NCI-H446 treated with DMSO at 0.1 percent for 48 hours (cell line): ENCODE results near the gene NMB.
A peak's percentile ranks its signal among the peaks of the same experiment; 100 is the strongest.
"Not testable (repeated sequence)": the region's sequence is repeated elsewhere in the genome, so short reads cannot be mapped to it uniquely, and the experiment has no call there.

Experiments used
- DNase-seq: peaks from one replicate; lab custom pipeline; 2025; lab: John Stamatoyannopoulos, UW

Gene NMB

DNA sequence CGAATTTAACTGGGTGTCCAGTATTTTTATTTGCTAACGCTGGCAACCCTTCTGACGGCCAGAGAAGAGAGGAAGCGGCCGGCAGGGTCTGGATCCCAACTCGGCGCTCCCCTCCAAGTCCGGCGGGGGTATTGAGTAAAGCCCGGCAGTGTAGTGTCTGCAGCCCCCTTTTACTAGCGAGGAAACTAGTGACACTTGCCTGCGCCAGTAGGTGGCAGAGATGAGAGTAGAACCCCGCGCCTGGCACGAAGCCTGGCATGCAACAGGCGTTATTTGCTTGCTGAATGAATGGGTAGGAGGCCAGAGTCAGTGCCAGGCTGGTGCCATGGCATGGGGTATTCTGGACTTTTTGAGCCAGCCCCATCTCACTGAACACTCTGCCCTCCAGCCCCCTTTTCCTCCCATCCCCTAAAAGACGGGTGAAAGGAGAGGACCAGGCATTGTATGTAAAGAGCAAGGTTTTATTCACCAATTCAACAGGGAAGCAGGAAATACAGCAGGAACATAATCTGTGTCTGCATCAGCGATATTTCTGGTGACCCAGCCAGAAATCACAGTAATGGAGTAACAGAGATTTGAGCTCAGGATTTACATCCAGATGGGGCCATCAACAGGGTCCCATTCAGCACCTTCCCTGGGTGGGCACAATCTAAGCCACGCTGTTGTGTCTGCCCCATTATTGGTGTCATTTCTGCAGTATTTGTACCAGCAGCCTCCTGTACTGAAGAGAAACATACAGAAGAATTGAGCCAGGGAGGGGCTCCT, 3.1 kb downstream of the NMB start:
- peak; percentile 73 for DNase-seq

DNA sequence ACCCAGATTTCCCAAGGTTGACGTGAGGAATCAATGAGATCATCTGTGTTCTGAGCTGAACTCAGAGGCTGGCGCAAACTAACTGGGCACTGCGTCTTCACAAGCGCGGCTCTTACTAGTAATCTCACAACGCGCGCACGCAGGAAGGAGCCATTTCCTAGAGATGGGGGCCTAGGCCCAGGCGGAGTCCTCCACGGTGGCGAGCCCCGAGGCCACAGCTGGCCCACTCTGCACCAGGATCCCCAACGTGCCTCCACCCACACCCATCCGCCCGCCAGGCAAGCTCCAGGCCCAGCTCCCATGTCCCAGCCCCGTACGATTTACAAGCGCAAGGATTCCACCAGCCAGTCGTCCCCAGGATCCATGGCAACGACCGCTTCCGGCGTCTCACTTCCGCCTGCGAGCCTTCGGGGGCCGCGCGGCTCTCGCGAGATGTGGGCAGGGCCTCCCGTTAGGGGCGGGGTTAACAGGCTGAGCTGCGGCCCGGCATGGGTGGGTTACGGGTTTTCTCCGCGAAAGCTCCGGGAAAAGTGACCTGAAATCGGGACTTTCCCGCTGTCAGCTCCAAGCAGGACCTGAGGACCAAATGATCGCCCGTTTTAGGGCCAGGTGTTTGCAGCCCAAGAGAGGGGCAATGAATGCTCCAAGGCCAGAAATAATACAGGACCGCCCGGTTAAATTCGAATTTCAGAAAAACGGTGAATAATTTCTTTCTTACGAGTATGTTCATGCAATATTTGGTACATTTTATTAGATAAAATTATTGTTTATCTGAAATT, 3.9 kb downstream of the NMB start, which contains the start of gene WDR73:
TSS of gene WDR73 (minus strand) at position 374 of the 779 bp plus-strand sequence. CDS start at position 365, 9 bp downstream.
- peak; percentile 84 for DNase-seq

- DNase-seq, result no peak
Measured at GRCh38 chr15:84653584-84653909, 4.5 kb downstream of the NMB start.

DNA sequence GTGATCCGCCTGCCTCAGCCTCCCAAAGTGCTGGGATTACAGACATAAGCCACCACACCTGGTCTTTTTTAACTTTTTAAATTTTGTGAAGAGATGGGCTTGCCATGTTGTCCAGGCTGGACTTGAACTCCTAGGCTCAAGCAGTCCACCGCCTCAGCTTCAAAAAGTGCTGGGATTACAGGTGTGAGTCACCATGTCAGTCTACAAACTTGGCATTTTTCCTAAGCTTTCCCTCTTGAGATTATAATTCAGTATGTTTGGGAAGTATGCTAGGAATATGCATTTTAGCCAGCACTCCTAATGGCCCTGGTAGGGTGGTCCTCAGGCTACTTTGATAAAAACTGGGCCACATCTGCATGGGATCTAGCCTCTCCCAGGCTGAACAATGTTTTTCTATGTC, 8.3 kb downstream of the NMB start:
- no peak for DNase-seq

DNA sequence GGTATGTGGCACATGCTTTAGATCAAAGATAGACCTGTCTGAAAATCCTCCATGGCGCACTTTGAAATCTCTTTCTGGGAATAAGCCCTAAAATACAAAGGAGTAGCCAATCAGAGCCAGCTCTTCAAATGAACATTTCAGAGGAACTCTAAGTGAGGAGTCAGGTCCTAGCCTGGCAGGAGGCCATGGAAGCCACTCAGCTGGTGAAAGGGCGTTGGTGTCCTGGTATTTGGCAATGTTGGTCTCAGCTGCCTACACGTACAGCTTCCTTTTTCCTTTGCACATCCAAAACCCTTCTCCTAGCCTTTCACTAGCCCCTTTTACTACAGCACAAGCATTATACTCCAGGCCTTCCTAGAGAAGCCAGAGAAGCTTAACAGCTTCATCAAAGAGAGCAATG, 9.5 kb downstream of the NMB start:
- DNase-seq, result no peak

- DNase-seq, result no peak
Measured at GRCh38 chr15:84647726-84648125, 10.3 kb downstream of the NMB start.

DNA sequence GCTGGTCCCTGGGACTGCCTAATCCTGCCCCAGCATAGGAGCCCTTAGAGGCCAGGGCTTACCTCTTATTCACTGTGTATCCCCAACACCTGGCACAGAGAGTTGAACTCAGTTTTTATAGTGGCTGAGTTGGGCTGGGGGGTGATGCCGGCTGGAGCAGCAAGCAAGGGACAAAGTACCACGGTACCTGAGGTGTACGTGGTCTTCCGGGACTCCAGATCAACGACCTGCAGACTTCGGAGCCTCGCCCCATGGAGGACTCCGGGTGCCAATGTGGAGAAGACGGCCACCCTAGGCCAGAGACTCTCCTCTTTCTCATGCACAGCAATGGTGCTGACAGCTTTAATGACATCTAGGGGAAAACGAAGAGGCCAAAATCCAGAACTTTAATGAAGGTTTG, 12.0 kb downstream of the NMB start:
- DNase-seq, result no peak

- DNase-seq, result no peak
Measured at GRCh38 chr15:84645496-84645895, 12.5 kb downstream of the NMB start.

GRCh38 chr15:84643838-84644237, 14.2 kb downstream of the NMB start:
- no peak for DNase-seq

- DNase-seq, result not testable (repeated sequence)
Measured at GRCh38 chr15:84642640-84643039, 15.4 kb downstream of the NMB start.

GRCh38 chr15:84641871-84642270, 16.1 kb downstream of the NMB start:
- DNase-seq, result not testable (repeated sequence)

- DNase-seq, result no peak
Measured at GRCh38 chr15:84638103-84638502, 19.9 kb downstream of the NMB start.

GRCh38 chr15:84634228-84634837, 23.7 kb downstream of the NMB start:
- DNase-seq, result no peak

DNA sequence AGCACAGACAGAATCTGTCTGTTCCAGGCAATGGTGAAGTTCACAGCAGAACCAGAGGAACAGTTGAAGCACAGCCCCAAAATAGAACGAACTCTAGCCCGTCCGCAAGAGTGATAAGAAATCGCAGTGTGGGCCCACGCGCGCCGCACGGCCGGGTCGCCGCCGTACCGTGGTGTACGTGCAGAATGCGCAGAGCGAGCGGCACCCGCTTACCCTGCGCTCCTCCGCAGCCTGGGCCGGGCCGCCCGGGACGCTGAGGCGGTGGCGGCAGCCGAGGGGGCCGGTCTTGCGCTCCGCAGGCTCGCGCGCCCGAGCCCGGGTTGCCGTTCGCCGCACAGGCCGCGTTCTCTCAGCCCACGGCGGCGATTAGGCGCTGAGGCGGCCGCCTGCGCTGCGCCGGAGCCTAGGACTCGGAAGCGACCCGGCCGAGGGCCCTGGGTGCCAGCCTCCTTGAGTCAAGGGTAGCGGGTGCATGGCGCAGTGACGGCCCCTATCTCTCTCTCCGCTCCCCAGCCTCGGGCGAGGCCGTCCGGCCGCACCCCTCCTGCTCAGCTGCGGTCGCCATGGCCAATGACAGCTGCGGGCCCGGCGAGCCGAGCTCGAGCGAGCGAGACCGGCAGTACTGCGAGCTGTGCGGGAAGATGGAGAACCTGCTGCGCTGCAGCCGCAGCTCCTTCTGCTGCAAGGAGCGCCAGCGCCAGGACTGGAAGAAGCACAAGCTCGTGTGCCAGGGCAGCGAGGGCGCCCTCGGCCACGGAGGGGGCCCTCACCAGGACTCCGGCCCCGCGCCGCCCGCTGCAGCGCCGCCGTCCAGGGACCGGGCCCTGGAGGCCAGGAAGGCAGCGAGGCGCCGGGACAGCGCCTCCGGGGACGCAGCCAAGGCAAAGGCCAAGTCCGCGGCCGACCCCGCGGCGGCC, 24.4 kb downstream of the NMB start:
- DNase-seq, result no peak

- DNase-seq, result no peak
Measured at GRCh38 chr15:84631706-84632272, 26.2 kb downstream of the NMB start.

DNA sequence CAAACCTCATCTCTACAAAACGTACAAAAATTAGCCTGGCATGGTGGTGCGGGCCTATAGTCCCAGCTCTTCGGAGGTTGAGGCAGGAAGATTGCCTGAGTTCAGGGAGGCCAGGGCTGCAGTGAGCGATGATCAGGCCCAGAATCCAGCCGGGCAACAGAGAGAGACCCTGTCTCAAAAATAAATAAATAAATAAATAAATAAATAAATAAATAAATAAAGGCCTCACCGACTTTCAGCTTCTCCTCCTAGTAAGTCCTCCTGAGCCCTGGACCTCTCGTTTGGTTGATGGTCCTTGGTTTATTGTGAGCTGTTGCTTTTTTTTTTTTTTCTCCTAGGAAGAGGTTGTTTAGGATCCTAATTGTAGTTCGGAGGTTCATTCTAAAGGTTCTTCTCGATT, 29.0 kb downstream of the NMB start:
- no peak for DNase-seq

DNA sequence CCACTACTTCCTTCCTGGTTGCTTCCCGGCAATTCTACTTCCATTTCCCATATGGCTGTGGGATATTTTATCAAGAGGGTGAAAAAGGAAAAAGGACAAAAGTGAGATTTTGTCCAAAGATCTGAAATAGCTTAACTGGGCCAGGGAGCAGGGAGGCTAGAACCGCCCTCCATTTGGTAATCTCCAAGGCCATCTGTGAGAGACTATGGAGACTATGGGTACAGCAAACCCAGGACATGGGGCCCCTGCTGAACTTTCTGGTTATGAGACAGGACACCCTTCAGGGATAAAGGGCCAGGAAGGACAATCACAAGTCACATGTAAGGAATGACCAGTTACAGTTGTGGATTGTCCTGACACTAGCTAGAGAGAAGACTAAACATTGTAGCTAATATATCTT, 32.9 kb downstream of the NMB start:
- DNase-seq, result no peak

GRCh38 chr15:84624359-84624758, 33.6 kb downstream of the NMB start:
- DNase-seq, result no peak

DNA sequence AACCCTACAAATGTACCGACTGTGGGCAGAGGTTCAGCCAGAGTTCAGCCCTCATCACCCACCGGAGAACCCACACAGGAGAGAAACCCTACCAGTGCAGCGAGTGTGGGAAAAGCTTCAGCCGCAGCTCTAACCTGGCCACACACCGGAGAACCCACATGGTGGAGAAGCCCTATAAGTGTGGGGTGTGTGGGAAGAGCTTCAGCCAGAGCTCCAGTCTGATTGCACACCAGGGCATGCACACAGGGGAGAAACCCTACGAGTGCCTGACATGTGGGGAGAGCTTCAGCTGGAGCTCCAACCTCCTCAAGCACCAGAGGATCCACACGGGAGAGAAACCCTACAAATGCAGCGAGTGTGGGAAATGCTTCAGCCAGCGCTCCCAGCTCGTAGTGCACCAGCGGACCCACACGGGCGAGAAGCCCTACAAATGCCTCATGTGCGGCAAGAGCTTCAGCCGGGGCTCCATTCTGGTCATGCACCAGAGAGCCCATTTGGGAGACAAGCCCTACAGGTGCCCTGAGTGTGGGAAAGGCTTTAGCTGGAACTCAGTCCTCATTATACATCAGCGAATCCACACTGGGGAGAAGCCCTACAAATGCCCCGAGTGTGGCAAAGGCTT, 36.5 kb downstream of the NMB start:
- no peak for DNase-seq

GRCh38 chr15:84620626-84621025, 37.4 kb downstream of the NMB start:
- DNase-seq, result no peak

GRCh38 chr15:84616235-84616634, 41.8 kb downstream of the NMB start:
- no peak for DNase-seq
